Transverse colon (tissue), 4 donors: ENCODE data around the gene IL4. TPM values are rescaled to one million over a fixed set of nuclear protein-coding genes. Genes with fewer than 3 reads are reported as not detected.

Source experiments
- DNase-seq: peaks from one replicate; pipeline ENCODE4 v3.0.0-alpha.2; 2019
- H3K27ac ChIP-seq, 4 donors: fragments of 200-600 bp; sonication (generic); 2 replicates each; pipeline ENCODE4 v1.5.1; 2016 to 2018; ENCODE audit warnings: inconsistent platforms in 4 of 4
- H3K27me3 ChIP-seq: fragments of 200-600 bp; sonication (generic); 2 replicates; pipeline ENCODE4 v1.5.1; 2017; ENCODE audit warnings: inconsistent platforms
- H3K36me3 ChIP-seq, 4 donors: fragments of 200-600 bp; sonication (generic); 2 replicates each; pipeline ENCODE4 v1.5.1; 2017 to 2019; ENCODE audit warnings: inconsistent platforms in 4 of 4
- H3K4me1 ChIP-seq, 4 donors: fragments of 200-600 bp; sonication (generic); 2 replicates each; pipeline ENCODE4 v1.5.1; 2017 to 2020; ENCODE audit warnings: inconsistent platforms in 4 of 4
- H3K4me3 ChIP-seq, 4 donors: fragments of 200-600 bp; sonication (generic); 1 replicate in 1 of 4; 2 replicates in 3 of 4; pipeline versions ENCODE4 v1.5.1 to v1.6.1; 2017 to 2019; ENCODE audit warnings: inconsistent platforms in 4 of 4
- H3K9me3 ChIP-seq, 2 donors: fragments of 200-600 bp; sonication (generic); 2 replicates each; pipeline ENCODE4 v1.5.1; 2017 to 2019; ENCODE audit warnings: inconsistent platforms in 2 of 2
- EP300 ChIP-seq: sonication (generic); formaldehyde crosslinking; IDR thresholded peaks from one replicate; pipeline ENCODE4 v1.6.1; 2017; ENCODE audit warnings: antibody characterized with exemption, low read depth
- POLR2A ChIP-seq: fragments of 450-650 bp; IDR thresholded peaks from one replicate; pipeline ENCODE4 v1.6.1; 2016; ENCODE audit warnings: antibody characterized with exemption, mild to moderate bottlenecking, moderate library complexity
- POLR2AphosphoS5 ChIP-seq, 3 donors: sonication (generic); formaldehyde crosslinking; IDR thresholded peaks; one replicate each; pipeline ENCODE4 v1.6.1; 2016; ENCODE audit warnings: antibody characterized with exemption in 3 of 3
- WGBS, 2 donors: methylation state at CpG; one replicate each; pipeline ENCODE4 v1.1.5; 2018; ENCODE audit warnings: low coverage in 1 of 2; 5-methylcytosine and 5-hydroxymethylcytosine counted together
- in situ Hi-C, 4 donors: fragments of 200-750 bp; cut with MboI; loops; one replicate each; pipeline versions ENCODE4 v1.15.0 to v1.15.1; 2017; ENCODE audit warnings: low sequenced_read_pairs in 3 of 4, low pct_ligation_motif_present in 1 of 4, low pct_unique_long_range_greater_than_20kb in 1 of 4
- intact Hi-C: fragments of 100-400 bp; cut with DNase I; formaldehyde crosslinking; loops from one replicate; pipeline ENCODE4 v1.15.1; 2023; ENCODE audit warnings: low total_unique reads
- total RNA-seq, 4 donors: library from RNA; depleted of rRNA; stranded (reverse); fragments of >200 nt; gene quantifications; one replicate each; pipeline ENCODE4 v1.1.0, GENCODE V29; 2016
- TF ChIP-seq, protein P1 (sequence below), 5 experiments: fragments of 200-600 bp in 3 of 5; fragments of 450-650 bp in 2 of 5; sonication (generic) in 3 of 5; IDR thresholded peaks; 1 replicate in 2 of 5; 2 replicates in 3 of 5; pipeline ENCODE4 v1.5.1; 2016 to 2017; ENCODE audit warnings: antibody characterized with exemption in 5 of 5, inconsistent platforms in 3 of 5, mild to moderate bottlenecking in 2 of 5, moderate library complexity in 1 of 5

Gene IL4
- total RNA-seq, 4 donors from 2014 or later = not detected

DNA sequence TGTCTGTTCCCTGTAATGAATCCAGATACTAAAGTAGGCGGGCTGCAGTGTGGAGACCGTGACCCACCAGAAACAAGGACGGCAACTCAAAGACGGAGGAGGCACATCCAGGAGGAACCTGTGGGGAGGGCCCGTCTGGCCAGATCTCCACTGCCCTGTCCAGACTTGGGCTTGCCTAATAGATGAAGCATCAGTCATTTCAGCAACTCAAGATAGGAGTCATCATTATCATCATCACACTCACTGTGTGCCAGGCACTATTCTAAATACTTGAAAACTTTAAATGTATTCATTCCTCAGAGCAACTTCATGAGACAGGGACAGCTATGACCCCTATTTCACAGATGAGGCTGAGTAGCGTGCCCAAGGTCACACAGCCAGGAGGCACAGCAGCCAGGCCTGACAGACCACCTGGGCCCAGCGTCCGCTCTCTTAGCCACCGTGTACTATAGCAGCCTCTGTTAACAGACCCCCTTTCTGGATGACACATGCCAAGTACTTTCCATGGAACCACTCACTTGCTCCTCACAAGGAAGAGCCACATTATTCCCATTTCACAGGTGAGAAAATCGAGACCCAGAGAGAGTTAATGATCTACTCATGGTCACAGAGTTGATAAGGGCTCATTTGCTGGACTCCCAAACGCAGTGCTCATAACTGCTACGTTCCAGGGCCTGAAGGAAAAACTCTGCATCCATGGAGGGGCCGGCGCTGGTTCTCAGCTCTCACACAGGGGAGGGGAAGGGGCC lies 4.9 kb upstream of the IL4 start:
- TF ChIP-seq POLR2A (no peak), POLR2AphosphoS5 (IDR thresholded peaks at IDR 0.05) (no peak), EP300 (no peak)
- TF ChIP-seq, protein P1, sequence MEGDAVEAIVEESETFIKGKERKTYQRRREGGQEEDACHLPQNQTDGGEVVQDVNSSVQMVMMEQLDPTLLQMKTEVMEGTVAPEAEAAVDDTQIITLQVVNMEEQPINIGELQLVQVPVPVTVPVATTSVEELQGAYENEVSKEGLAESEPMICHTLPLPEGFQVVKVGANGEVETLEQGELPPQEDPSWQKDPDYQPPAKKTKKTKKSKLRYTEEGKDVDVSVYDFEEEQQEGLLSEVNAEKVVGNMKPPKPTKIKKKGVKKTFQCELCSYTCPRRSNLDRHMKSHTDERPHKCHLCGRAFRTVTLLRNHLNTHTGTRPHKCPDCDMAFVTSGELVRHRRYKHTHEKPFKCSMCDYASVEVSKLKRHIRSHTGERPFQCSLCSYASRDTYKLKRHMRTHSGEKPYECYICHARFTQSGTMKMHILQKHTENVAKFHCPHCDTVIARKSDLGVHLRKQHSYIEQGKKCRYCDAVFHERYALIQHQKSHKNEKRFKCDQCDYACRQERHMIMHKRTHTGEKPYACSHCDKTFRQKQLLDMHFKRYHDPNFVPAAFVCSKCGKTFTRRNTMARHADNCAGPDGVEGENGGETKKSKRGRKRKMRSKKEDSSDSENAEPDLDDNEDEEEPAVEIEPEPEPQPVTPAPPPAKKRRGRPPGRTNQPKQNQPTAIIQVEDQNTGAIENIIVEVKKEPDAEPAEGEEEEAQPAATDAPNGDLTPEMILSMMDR (IDR thresholded peaks at IDR 0.05) = no peak
- H3K36me3 ChIP-seq = no peaks in the 10 kb centered on the region
- WGBS, 2 donors = 94% methylated on average over 14 of the region's 14 CpGs; no CpG with 5 or more reads in 1 of the 2 donors
- H3K27ac ChIP-seq = no peak overlapping the region
- intact Hi-C loops = no loop called here
- in situ Hi-C loops = no loop called here
- H3K4me1 ChIP-seq = peaks cover 0 to 4% (median 1%) of the 10 kb centered on the region in 4 donors
- H3K4me3 ChIP-seq = no peak overlapping the region
- no peaks in the 10 kb centered on the region for H3K9me3 ChIP-seq
- no peaks in the 10 kb centered on the region for H3K27me3 ChIP-seq
- no peak for DNase-seq

DNA sequence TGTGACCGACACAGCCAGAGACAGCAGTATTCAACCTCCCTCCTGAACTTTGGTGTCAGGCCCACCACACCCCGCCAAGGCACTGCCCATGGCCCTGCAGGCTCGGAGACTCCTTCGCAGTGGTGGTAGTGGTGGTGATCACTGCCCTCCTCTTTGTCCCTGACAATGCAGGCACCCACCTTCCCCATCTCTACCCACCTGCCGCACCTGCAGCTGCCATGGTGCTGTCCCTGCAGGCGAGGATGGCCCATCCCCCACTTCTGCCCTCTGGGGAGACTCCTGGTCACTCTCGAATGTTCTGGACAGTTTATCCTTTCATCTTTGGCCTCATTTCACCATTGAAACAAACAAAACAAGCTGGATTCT lies 4.4 kb upstream of the IL4 start:
- Histone ChIP-seq H3K27me3 (no peaks in the 10 kb centered on the region), H3K4me1 (peaks cover 0 to 2% (median 0%) of the 10 kb centered on the region in 4 donors), H3K36me3 (no peaks in the 10 kb centered on the region), H3K9me3 (no peaks in the 10 kb centered on the region), H3K4me3 (no peak overlapping the region), H3K27ac (no peak overlapping the region)
- intact Hi-C loops = no loop called here
- no peak for DNase-seq
- 20 to 84% methylated on average over 1 to 7 of the region's 7 CpGs for WGBS, 2 donors
- no peak for TF ChIP-seq POLR2A
- TF ChIP-seq, protein P1 (IDR thresholded peaks at IDR 0.05) = no peak
- in situ Hi-C loops = no loop called here

- peaks cover 0 to 10% (median 0%) of the 10 kb centered on the region in 4 donors for H3K4me1 ChIP-seq
- no peaks in the 10 kb centered on the region for H3K9me3 ChIP-seq
- no peaks in the 10 kb centered on the region for H3K27me3 ChIP-seq
- 60 to 76% methylated on average over 2 to 16 of the region's 16 CpGs for WGBS, 2 donors
- in situ Hi-C loops = no loop called here
- no peak overlapping the region for H3K4me3 ChIP-seq
- no peak for TF ChIP-seq EP300
- TF ChIP-seq POLR2A = no peak
- TF ChIP-seq, protein P1 (IDR thresholded peaks at IDR 0.05) = no peak
- TF ChIP-seq POLR2AphosphoS5 (IDR thresholded peaks at IDR 0.05) = no peak
- no peak for DNase-seq
- no peaks in the 10 kb centered on the region for H3K36me3 ChIP-seq
- H3K27ac ChIP-seq = no peak overlapping the region
- intact Hi-C loops = no loop called here
Observed at GRCh38 chr5:132669966-132670882, 3.6 kb upstream of the IL4 start.

- in situ Hi-C loops = no loop called here
- peaks cover 0 to 10% (median 0%) of the 10 kb centered on the region in 4 donors for H3K4me1 ChIP-seq
- no peaks in the 10 kb centered on the region for H3K27me3 ChIP-seq
- H3K27ac ChIP-seq = no peak overlapping the region
- no peak overlapping the region for H3K4me3 ChIP-seq
- DNase-seq = no peak
- H3K36me3 ChIP-seq = no peaks in the 10 kb centered on the region
- intact Hi-C loops = no loop called here
- no peaks in the 10 kb centered on the region for H3K9me3 ChIP-seq
- TF ChIP-seq, protein P1 (IDR thresholded peaks at IDR 0.05) = no peak
- TF ChIP-seq POLR2A (no peak), POLR2AphosphoS5 (IDR thresholded peaks at IDR 0.05) (no peak), EP300 (no peak)
- WGBS, 2 donors = 94 to 99% methylated on average over 3 of the region's 3 CpGs
Observed at GRCh38 chr5:132671000-132671399, 2.8 kb upstream of the IL4 start.
